CD14-positive monocyte (primary cell): ENCODE data around the gene FIP1L1. TPM values are rescaled to one million over a fixed set of nuclear protein-coding genes. Genes with fewer than 3 reads are reported as not detected.

ENCODE experiments used
- DNase-seq, 3 donors: peaks; one replicate each; pipeline ENCODE4 v3.0.0-alpha.2; 2011 to 2022
- H2AFZ ChIP-seq: 2 replicates; pipeline ENCODE4 v1.6.0; 2012; ENCODE audit warnings: mild to moderate bottlenecking, low read depth, low read length, inconsistent platforms; ENCODE audit not compliant: insufficient read depth, poor library complexity, severe bottlenecking
- H3K27ac ChIP-seq, 2 donors: 1 replicate in 1 of 2; 2 replicates in 1 of 2; pipeline ENCODE4 v1.5.1; 2012 to 2013; ENCODE audit warnings: low read length in 2 of 2, control low read depth in 1 of 2, inconsistent platforms in 1 of 2, low read depth in 1 of 2, mild to moderate bottlenecking in 1 of 2
- H3K27me3 ChIP-seq, 2 donors: one replicate each; pipeline versions ENCODE4 v1.6.0 to v1.6.1; 2011 to 2013; ENCODE audit warnings: low read length in 2 of 2; ENCODE audit not compliant: control insufficient read depth in 2 of 2, insufficient read depth in 2 of 2
- H3K36me3 ChIP-seq, 2 donors: replicated peaks in 1 of 2; 1 replicate in 1 of 2; 2 replicates in 1 of 2; pipeline versions ENCODE4 v1.5.1 to v1.6.1; 2012 to 2013; ENCODE audit warnings: low read length in 2 of 2, control low read depth in 1 of 2, inconsistent platforms in 1 of 2, mild to moderate bottlenecking in 1 of 2; ENCODE audit not compliant: insufficient read depth in 2 of 2, control insufficient read depth in 1 of 2
- H3K4me1 ChIP-seq, 2 donors: 1 replicate in 1 of 2; 2 replicates in 1 of 2; pipeline versions ENCODE4 v1.5.1 to v1.6.1; 2012 to 2013; ENCODE audit warnings: low read length in 2 of 2, control low read depth in 1 of 2, inconsistent platforms in 1 of 2, mild to moderate bottlenecking in 1 of 2, moderate library complexity in 1 of 2; ENCODE audit not compliant: insufficient read depth in 2 of 2, control insufficient read depth in 1 of 2
- H3K4me2 ChIP-seq: replicated peaks from 2 replicates; pipeline ENCODE3; 2012; ENCODE audit warnings: low read length, moderate library complexity, mild to moderate bottlenecking; ENCODE audit not compliant: poor library complexity, severe bottlenecking; ENCODE audit errors: extremely low read depth
- H3K4me3 ChIP-seq, 3 experiments: fragments of 200-600 bp in 1 of 3; sonication (generic) in 1 of 3; replicated peaks in 1 of 3; 1 replicate in 2 of 3; 2 replicates in 1 of 3; pipeline ENCODE4 v1.5.1; 2011 to 2013; ENCODE audit warnings: low read length in 3 of 3, mild to moderate bottlenecking in 3 of 3, control low read depth in 2 of 3, low read depth in 2 of 3, inconsistent platforms in 1 of 3, moderate library complexity in 1 of 3
- H3K79me2 ChIP-seq: 2 replicates; pipeline ENCODE4 v1.6.0; 2012; ENCODE audit warnings: mild to moderate bottlenecking, control low read depth, inconsistent platforms, low read length, moderate library complexity; ENCODE audit not compliant: insufficient read depth
- H3K9ac ChIP-seq: 2 replicates; pipeline ENCODE4 v1.6.0; 2017; ENCODE audit warnings: low read length, mild to moderate bottlenecking; ENCODE audit not compliant: insufficient read depth, poor library complexity, severe bottlenecking
- H3K9me3 ChIP-seq, 2 donors: replicated peaks in 1 of 2; 1 replicate in 1 of 2; 2 replicates in 1 of 2; pipeline versions ENCODE4 v1.5.1 to v1.6.1; 2012 to 2013; ENCODE audit warnings: low read length in 2 of 2, control low read depth in 1 of 2; ENCODE audit not compliant: control insufficient read depth in 1 of 2, insufficient read depth in 1 of 2
- H4K20me1 ChIP-seq: 2 replicates; pipeline ENCODE4 v1.6.0; 2012; ENCODE audit warnings: mild to moderate bottlenecking, low read length, control low read depth, moderate library complexity; ENCODE audit not compliant: insufficient read depth
- H3K27ac Mint-ChIP-seq, 7 donors: one replicate each; pipeline ENCODE4 v1.8.0; 2020; ENCODE audit warnings: mild to moderate bottlenecking in 7 of 7, mixed read lengths in 7 of 7, moderate library complexity in 6 of 7, inconsistent platforms in 2 of 7
- H3K27me3 Mint-ChIP-seq, 3 donors: one replicate each; pipeline ENCODE4 v1.8.0; 2021 to 2022; ENCODE audit warnings: low read depth in 3 of 3, mild to moderate bottlenecking in 3 of 3, mixed read lengths in 3 of 3, moderate library complexity in 3 of 3, inconsistent platforms in 1 of 3
- H3K36me3 Mint-ChIP-seq, 2 donors: one replicate each; pipeline ENCODE4 v1.8.0; 2020; ENCODE audit warnings: mixed read lengths in 2 of 2, inconsistent platforms in 1 of 2, mild to moderate bottlenecking in 1 of 2
- H3K4me1 Mint-ChIP-seq: one replicate; pipeline ENCODE4 v1.8.0; 2020; ENCODE audit warnings: mild to moderate bottlenecking, mixed read lengths
- H3K4me3 Mint-ChIP-seq, 2 donors: one replicate each; pipeline ENCODE4 v1.8.0; 2020; ENCODE audit warnings: mild to moderate bottlenecking in 2 of 2, mixed read lengths in 2 of 2, moderate library complexity in 1 of 2
- H3K9me3 Mint-ChIP-seq, 7 donors: one replicate each; pipeline ENCODE4 v1.8.0; 2020 to 2022; ENCODE audit warnings: mixed read lengths in 7 of 7, mild to moderate bottlenecking in 6 of 7, moderate library complexity in 6 of 7, inconsistent platforms in 2 of 7
- WGBS: methylation state at CpG from one replicate; pipeline ENCODE4 v1.1.5; 2013; ENCODE audit warnings: missing lambda C conversion rate; ENCODE audit not compliant: insufficient coverage; 5-methylcytosine and 5-hydroxymethylcytosine counted together
- intact Hi-C, 2 donors: fragments of 100-400 bp; cut with micrococcal nuclease; formaldehyde crosslinking; loops; one replicate each; pipeline versions ENCODE4 v1.15.0 to v1.15.1; 2023
- polyA plus RNA-seq, 3 donors: library from polyadenylated mRNA; depleted of rRNA in 1 of 3; unstranded in 2 of 3; stranded (reverse) in 1 of 3; fragments of 300-500 nt in 2 of 3; fragments of >200 nt in 1 of 3; fragmentation: Illumina TruSeq in 2 of 3; gene quantifications; 1 replicate in 2 of 3; 2 replicates in 1 of 3; pipeline ENCODE4 v1.2.3, GENCODE V29; 2012 to 2021
- TF ChIP-seq, protein P1 (sequence below): fragments of 200-600 bp; IDR thresholded peaks from one replicate; pipeline ENCODE4 v1.8.0; 2022; ENCODE audit warnings: antibody characterized with exemption, mild to moderate bottlenecking

FIP1L1 gene
- polyA plus RNA-seq, 3 donors: 14.5 to 36.9 (median 25.4) TPM

DNA sequence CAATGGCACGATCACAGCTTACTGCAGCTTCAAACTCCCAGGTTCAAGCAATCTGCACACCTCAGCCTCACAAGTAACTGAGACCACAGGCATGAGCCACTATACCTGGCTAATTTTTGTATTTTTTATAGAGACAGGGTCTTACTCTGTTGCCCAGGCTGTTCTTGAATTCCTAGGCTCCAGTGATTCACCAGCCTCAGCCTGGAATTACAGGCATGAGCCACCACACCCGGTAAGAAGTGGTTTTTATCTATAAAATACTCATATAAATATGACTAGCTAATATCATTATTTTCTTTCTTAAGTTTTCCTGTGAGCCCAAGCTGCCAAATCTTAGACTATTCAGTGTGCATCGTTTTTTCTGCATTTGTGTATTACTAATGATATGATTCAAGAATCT is 16.0 kb upstream of the FIP1L1 start:
- no peak overlapping the region for H3K4me2 ChIP-seq
- peaks cover 0 to 4% (median 0%) of the 10 kb centered on the region in 3 donors for H3K27me3 Mint-ChIP-seq
- no peak overlapping the region for H3K9ac ChIP-seq
- intact Hi-C loops: no loop called here
- no peak overlapping the region for H2AFZ ChIP-seq
- peaks cover 57% of the 10 kb centered on the region for H3K79me2 ChIP-seq
- H3K4me1 Mint-ChIP-seq: peaks cover 41% of the 10 kb centered on the region
- no peak overlapping the region for H3K27ac Mint-ChIP-seq
- no peaks in the 10 kb centered on the region for H4K20me1 ChIP-seq
- no CpG with 5 or more reads among the region's 3 CpGs for WGBS
- H3K36me3 ChIP-seq: no peaks in the 10 kb centered on the region
- no peak for DNase-seq
- no peak overlapping the region for H3K27ac ChIP-seq
- peaks cover 16 to 19% of the 10 kb centered on the region in 2 donors for H3K4me1 ChIP-seq
- H3K4me3 Mint-ChIP-seq: no peak overlapping the region
- H3K4me3 ChIP-seq: no peak overlapping the region
- no peaks in the 10 kb centered on the region for H3K9me3 ChIP-seq
- no peaks in the 10 kb centered on the region for H3K27me3 ChIP-seq
- H3K9me3 Mint-ChIP-seq: peaks cover 0 to 4% (median 0%) of the 10 kb centered on the region in 7 donors
- H3K36me3 Mint-ChIP-seq: peaks cover 9 to 15% of the 10 kb centered on the region in 2 donors
- TF ChIP-seq, protein P1, sequence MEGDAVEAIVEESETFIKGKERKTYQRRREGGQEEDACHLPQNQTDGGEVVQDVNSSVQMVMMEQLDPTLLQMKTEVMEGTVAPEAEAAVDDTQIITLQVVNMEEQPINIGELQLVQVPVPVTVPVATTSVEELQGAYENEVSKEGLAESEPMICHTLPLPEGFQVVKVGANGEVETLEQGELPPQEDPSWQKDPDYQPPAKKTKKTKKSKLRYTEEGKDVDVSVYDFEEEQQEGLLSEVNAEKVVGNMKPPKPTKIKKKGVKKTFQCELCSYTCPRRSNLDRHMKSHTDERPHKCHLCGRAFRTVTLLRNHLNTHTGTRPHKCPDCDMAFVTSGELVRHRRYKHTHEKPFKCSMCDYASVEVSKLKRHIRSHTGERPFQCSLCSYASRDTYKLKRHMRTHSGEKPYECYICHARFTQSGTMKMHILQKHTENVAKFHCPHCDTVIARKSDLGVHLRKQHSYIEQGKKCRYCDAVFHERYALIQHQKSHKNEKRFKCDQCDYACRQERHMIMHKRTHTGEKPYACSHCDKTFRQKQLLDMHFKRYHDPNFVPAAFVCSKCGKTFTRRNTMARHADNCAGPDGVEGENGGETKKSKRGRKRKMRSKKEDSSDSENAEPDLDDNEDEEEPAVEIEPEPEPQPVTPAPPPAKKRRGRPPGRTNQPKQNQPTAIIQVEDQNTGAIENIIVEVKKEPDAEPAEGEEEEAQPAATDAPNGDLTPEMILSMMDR: no peak

DNA sequence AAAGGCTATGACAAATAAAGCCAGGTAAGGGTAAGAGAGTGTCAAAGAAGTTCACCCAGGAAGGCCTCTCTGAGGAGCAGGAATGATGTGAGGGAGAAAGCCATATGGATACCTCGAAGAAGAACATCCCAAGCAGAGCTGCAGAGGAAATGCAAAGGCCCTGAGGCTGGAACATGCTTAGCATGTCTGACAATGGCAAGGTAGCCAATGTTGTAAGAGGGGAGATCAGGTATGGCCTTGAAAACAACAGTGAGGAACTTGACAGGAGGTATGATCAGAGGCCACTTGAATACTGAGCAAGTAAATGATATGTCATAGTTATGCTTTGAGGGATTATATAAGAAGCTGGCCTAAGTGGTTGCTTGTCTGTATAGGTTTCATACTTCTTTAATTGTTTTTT is 15.3 kb upstream of the FIP1L1 start:
- 100% methylated on average over 1 of the region's 1 CpG for WGBS

More for the DNA sequence above, 15.3 kb upstream of the FIP1L1 start:
- Mint-ChIP-seq H3K36me3 (peaks cover 9 to 11% of the 10 kb centered on the region in 2 donors), H3K4me1 (peaks cover 43% of the 10 kb centered on the region), H3K9me3 (peaks cover 0 to 2% (median 0%) of the 10 kb centered on the region in 7 donors), H3K4me3 (no peak overlapping the region), H3K27me3 (peaks cover 0 to 4% (median 0%) of the 10 kb centered on the region in 3 donors), H3K27ac (peak overlapping the region in 1 of 7 donors; percentile 12)
- H3K4me1 ChIP-seq: peaks cover 18 to 23% of the 10 kb centered on the region in 2 donors
- H3K36me3 ChIP-seq: no peaks in the 10 kb centered on the region
- H3K27ac ChIP-seq: no peak overlapping the region
- H2AFZ ChIP-seq: no peak overlapping the region
- peaks cover 57% of the 10 kb centered on the region for H3K79me2 ChIP-seq
- no peak overlapping the region for H3K4me3 ChIP-seq
- H3K27me3 ChIP-seq: no peaks in the 10 kb centered on the region
- TF ChIP-seq, protein P1: no peak
- no peak for DNase-seq
- H3K4me2 ChIP-seq: no peak overlapping the region
- no peaks in the 10 kb centered on the region for H3K9me3 ChIP-seq
- intact Hi-C loops: no loop called here
- no peaks in the 10 kb centered on the region for H4K20me1 ChIP-seq
- no peak overlapping the region for H3K9ac ChIP-seq
